Breast epithelium (tissue), 4 donors: Measurements from ENCODE around the gene KCNJ6. TPM values are rescaled to one million over a fixed set of nuclear protein-coding genes. Genes with fewer than 3 reads are reported as not detected.

Experiments used
- DNase-seq, 2 donors: peaks; one replicate each; pipeline ENCODE4 v3.0.0-alpha.2; 2019; ENCODE audit warnings: low spot score in 2 of 2
- H3K27ac ChIP-seq, 2 donors: fragments of 200-600 bp; sonication (generic) in 1 of 2; one replicate each; pipeline ENCODE4 v1.5.1; 2016 to 2019; ENCODE audit warnings: mild to moderate bottlenecking in 1 of 2
- H3K27me3 ChIP-seq, 2 donors: fragments of 200-600 bp; sonication (generic) in 1 of 2; one replicate each; pipeline versions ENCODE4 v1.5.1 to v1.6.0; 2017 to 2019; ENCODE audit warnings: control low read depth in 1 of 2, mild to moderate bottlenecking in 1 of 2
- H3K36me3 ChIP-seq: fragments of 200-600 bp; one replicate; pipeline ENCODE4 v1.5.1; 2019
- H3K4me1 ChIP-seq, 2 donors: fragments of 200-600 bp; sonication (generic); one replicate each; pipeline ENCODE4 v1.5.1; 2016 to 2019; ENCODE audit warnings: control low read depth in 1 of 2
- H3K4me3 ChIP-seq, 3 donors: fragments of 200-600 bp; sonication (generic); 1 replicate in 2 of 3; 2 replicates in 1 of 3; pipeline ENCODE4 v1.5.1; 2016 to 2019; ENCODE audit warnings: mild to moderate bottlenecking in 3 of 3, moderate library complexity in 2 of 3
- H3K9me3 ChIP-seq, 2 donors: fragments of 200-600 bp; sonication (generic) in 1 of 2; one replicate each; pipeline ENCODE4 v1.5.1; 2016 to 2019; ENCODE audit warnings: control low read depth in 1 of 2
- POLR2A ChIP-seq: fragments of 450-650 bp; IDR thresholded peaks from one replicate; pipeline ENCODE4 v1.6.1; 2016; ENCODE audit warnings: antibody characterized with exemption, mild to moderate bottlenecking, moderate library complexity
- POLR2AphosphoS5 ChIP-seq, 3 donors: sonication (generic); formaldehyde crosslinking; IDR thresholded peaks; one replicate each; pipeline ENCODE4 v1.6.1; 2017; ENCODE audit warnings: antibody characterized with exemption in 3 of 3
- intact Hi-C: fragments of 100-400 bp; cut with DNase I; formaldehyde crosslinking; loops from one replicate; pipeline ENCODE4 v1.15.1; 2023; ENCODE audit warnings: low total_unique reads
- total RNA-seq, 3 donors: library from RNA; depleted of rRNA; stranded (reverse); fragments of >200 nt; gene quantifications; one replicate each; pipeline ENCODE4 v1.1.0, GENCODE V29; 2016
- TF ChIP-seq, protein P1 (sequence below), 3 donors: fragments of 450-650 bp; IDR thresholded peaks; one replicate each; pipeline ENCODE4 v1.5.1; 2016 to 2017; ENCODE audit warnings: antibody characterized with exemption in 3 of 3, mild to moderate bottlenecking in 3 of 3, moderate library complexity in 3 of 3

Gene KCNJ6
- total RNA-seq, 3 donors from 2014 or later: not detected

DNA sequence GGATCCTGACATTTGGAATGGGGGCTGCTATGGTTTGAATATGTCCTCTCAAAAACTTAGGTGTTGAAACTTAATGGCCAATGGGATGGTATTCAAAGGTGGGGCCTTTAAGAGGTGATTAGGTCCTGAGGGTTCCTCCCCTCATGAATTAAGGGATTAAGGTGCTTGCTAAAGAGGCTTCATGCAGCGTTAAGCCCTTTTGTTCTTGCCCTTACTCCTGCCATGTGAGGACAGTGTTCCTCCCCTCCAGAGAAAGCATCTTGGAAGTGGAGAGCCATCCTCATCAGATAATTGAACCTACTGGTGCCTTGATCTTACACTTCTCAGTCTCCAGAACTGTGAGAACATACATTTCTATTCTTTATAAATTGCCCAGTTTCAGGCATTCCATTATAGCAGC is 146.6 kb downstream of the KCNJ6 start:
- DNase-seq: no peak
- H3K9me3 ChIP-seq: no peaks in the 10 kb centered on the region
- H3K4me3 ChIP-seq: no peak overlapping the region
- TF ChIP-seq, protein P1, sequence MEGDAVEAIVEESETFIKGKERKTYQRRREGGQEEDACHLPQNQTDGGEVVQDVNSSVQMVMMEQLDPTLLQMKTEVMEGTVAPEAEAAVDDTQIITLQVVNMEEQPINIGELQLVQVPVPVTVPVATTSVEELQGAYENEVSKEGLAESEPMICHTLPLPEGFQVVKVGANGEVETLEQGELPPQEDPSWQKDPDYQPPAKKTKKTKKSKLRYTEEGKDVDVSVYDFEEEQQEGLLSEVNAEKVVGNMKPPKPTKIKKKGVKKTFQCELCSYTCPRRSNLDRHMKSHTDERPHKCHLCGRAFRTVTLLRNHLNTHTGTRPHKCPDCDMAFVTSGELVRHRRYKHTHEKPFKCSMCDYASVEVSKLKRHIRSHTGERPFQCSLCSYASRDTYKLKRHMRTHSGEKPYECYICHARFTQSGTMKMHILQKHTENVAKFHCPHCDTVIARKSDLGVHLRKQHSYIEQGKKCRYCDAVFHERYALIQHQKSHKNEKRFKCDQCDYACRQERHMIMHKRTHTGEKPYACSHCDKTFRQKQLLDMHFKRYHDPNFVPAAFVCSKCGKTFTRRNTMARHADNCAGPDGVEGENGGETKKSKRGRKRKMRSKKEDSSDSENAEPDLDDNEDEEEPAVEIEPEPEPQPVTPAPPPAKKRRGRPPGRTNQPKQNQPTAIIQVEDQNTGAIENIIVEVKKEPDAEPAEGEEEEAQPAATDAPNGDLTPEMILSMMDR (IDR thresholded peaks at IDR 0.05): no peak
- TF ChIP-seq POLR2A (no peak), POLR2AphosphoS5 (IDR thresholded peaks at IDR 0.05) (no peak)
- H3K36me3 ChIP-seq: no peaks in the 10 kb centered on the region
- intact Hi-C loops: no loop called here
- H3K27ac ChIP-seq: no peak overlapping the region
- H3K27me3 ChIP-seq: no peaks in the 10 kb centered on the region
- H3K4me1 ChIP-seq: no peaks in the 10 kb centered on the region

DNA sequence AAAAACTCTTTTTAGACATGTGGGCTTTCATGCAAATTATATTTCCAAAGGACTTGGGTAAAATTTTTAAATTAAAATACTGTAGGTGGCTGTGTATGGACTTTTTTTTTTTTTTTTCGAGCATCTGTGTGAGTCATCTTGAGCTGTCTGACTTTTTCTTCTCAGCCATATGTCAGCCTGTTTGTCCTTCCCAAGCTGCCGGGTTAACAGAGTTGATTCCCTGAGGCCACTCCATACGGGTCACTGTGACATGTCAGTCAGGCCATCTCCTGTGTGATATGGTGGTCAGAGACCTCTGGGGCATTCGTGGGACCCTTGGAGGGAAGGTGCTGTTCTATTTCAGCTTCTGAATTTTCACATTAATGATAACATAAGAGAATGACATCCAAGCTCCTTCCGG is 148.3 kb downstream of the KCNJ6 start:
- Histone ChIP-seq H3K27me3 (no peaks in the 10 kb centered on the region), H3K4me3 (no peak overlapping the region), H3K4me1 (no peaks in the 10 kb centered on the region), H3K9me3 (no peaks in the 10 kb centered on the region), H3K27ac (no peak overlapping the region), H3K36me3 (no peaks in the 10 kb centered on the region)
- DNase-seq: no peak
- no peak for TF ChIP-seq POLR2A
- no peak for TF ChIP-seq POLR2AphosphoS5 (IDR thresholded peaks at IDR 0.05)
- TF ChIP-seq, protein P1 (IDR thresholded peaks at IDR 0.05): no peak
- intact Hi-C loops: no loop called here

DNA sequence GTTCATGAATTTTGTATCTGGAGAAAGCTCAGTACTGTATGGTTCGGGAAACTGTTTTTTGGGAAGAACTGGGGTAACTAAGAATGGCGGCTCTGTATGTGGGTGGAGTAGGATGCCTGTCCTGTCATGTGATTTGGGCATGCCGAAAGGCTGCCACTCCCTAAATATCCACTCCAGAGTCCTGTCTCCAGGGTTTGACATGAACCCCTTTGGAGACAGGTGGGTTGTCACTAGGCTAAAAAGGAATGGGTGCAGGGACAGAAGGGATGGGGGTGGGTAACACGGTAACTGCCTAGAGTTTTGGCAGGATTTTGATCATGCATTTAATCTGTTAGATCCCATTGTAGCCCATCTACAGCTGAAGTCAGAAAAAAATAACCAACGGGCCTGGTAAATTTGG is 150.1 kb downstream of the KCNJ6 start:
- TF ChIP-seq POLR2A: no peak
- TF ChIP-seq, protein P1 (IDR thresholded peaks at IDR 0.05): no peak
- TF ChIP-seq POLR2AphosphoS5 (IDR thresholded peaks at IDR 0.05): no peak

DNA sequence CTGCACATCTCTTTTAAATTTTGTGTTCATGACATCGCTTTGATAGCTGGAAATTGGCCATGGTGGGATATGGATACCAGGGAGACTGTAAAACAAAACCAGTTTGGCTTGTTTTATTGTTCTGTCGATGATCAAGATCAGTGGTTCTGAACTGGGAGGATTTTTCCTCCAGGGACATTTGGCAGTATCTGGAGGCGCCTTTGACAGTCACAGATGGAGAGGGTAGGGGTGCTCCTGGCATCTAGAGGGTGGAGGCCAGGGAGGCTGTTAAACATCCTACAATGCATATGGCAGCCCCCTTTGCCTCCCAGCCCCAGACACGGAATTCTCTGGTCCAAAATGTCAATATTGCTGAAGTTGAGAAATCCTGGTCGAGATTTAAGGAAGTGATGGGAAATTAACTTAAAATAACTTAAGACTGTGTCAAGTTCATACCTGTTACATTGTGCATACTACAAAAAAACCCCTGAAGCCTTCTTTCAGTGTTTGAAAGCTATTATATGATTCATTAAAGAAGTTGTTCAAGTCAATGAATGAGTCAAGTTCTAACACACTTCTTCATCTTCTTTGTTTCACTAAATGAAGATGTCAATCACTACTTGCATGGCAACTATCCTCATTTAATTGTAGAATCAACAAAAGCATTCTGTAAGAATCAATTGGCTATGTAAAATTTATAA is 150.9 kb downstream of the KCNJ6 start:
- H3K27me3 ChIP-seq: peaks cover 0 to 4% of the 10 kb centered on the region in 2 donors
- DNase-seq: no peak
- no peaks in the 10 kb centered on the region for H3K9me3 ChIP-seq
- H3K27ac ChIP-seq: no peak overlapping the region
- no peak overlapping the region for H3K4me3 ChIP-seq
- H3K4me1 ChIP-seq: no peaks in the 10 kb centered on the region
- TF ChIP-seq POLR2AphosphoS5 (IDR thresholded peaks at IDR 0.05) (no peak), POLR2A (no peak)
- TF ChIP-seq, protein P1 (IDR thresholded peaks at IDR 0.05): no peak
- no peaks in the 10 kb centered on the region for H3K36me3 ChIP-seq
- intact Hi-C loops: no loop called here

More for the DNA sequence above, 150.1 kb downstream of the KCNJ6 start:
- intact Hi-C loops: no loop called here
- DNase-seq: no peak
- Histone ChIP-seq H3K27ac (no peak overlapping the region), H3K27me3 (no peaks in the 10 kb centered on the region), H3K4me3 (no peak overlapping the region), H3K36me3 (no peaks in the 10 kb centered on the region), H3K4me1 (no peaks in the 10 kb centered on the region), H3K9me3 (no peaks in the 10 kb centered on the region)

DNA sequence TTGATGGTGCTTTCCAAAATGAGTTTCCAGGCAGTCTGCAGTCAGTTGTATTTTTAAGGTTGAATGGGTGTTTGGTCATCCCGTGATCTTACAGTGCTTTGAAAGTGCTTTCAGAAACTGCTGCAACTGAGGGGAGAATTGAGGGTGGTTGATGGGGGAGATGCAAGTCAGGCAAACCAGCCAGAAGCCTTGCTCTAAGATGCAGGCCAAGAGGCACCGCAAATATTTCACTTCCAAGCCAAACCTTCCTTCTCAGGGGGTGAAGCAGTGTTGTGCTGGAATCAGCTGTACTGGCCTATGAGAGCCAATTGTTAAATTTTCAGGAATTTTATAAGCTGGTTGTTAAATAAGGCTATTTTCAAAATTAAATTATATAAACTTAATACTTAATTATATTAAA is 151.6 kb downstream of the KCNJ6 start:
- no peaks in the 10 kb centered on the region for H3K36me3 ChIP-seq
- no peaks in the 10 kb centered on the region for H3K4me1 ChIP-seq
- peaks cover 0 to 4% of the 10 kb centered on the region in 2 donors for H3K27me3 ChIP-seq
- H3K4me3 ChIP-seq: no peak overlapping the region
- H3K9me3 ChIP-seq: no peaks in the 10 kb centered on the region
- intact Hi-C loops: no loop called here
- DNase-seq: no peak
- H3K27ac ChIP-seq: no peak overlapping the region
- TF ChIP-seq, protein P1 (IDR thresholded peaks at IDR 0.05): no peak
